HL-60 (cell line): ENCODE measurements around the gene COPS8.
A peak's percentile ranks its signal among the peaks of the same experiment; 100 is the strongest.

Experiments used
- CTCF ChIP-seq: IDR thresholded peaks from one replicate; pipeline ENCODE4 v1.5.1; 2011; ENCODE audit warnings: low read length, control low read depth, inconsistent platforms; ENCODE audit not compliant: insufficient read depth
- GABPA ChIP-seq: IDR thresholded peaks from 2 replicates; pipeline ENCODE4 v1.6.1; 2012; ENCODE audit warnings: low read depth
- POLR2AphosphoS5 ChIP-seq: IDR thresholded peaks from 2 replicates; pipeline ENCODE4 v1.6.1; 2012; ENCODE audit warnings: low read depth
- REST ChIP-seq: IDR thresholded peaks from 2 replicates; pipeline ENCODE4 v1.6.1; 2012; ENCODE audit warnings: low read depth; ENCODE audit not compliant: insufficient replicate concordance
- SPI1 ChIP-seq: IDR thresholded peaks from 2 replicates; pipeline ENCODE4 v1.6.1; 2012; ENCODE audit warnings: low read depth, mild to moderate bottlenecking, borderline replicate concordance

DNA sequence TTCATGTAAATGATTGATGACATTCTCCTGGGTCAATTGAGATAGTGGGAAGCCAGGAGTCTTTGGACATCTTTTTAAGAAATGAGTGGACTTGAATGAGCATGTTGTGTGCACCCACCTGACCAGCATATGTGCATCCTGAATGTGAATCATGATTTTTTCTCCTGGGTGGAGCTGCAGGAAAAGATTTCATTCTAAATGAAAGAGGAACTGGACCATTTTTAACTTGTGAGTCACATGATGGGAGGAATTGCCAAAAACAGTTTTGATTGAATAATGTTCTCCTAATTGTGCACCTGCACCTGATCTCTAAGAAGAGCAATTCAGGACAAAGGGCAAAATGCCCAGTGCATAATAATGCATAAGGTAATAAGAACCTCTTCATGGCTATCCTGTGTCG, 32.3 kb downstream of the COPS8 start:
- TF ChIP-seq POLR2AphosphoS5 (no peak), CTCF (no peak), REST (no peak), GABPA (no peak), SPI1 (peak; percentile 13; the same call in 1 of the 2 replicates)
